PC-9 (cell line): Measurements from ENCODE around the gene ATP10A. TPM values are rescaled to one million over a fixed set of nuclear protein-coding genes. Genes with fewer than 3 reads are reported as not detected.

Source experiments
- BruUV-seq: library from RNA; stranded (reverse); fragments of 400-500 nt; replicated peaks from 2 replicates; lab custom pipeline; 2021; lab: Mats Ljungman, UMichigan
- CTCF ChIA-PET: fragments of 300-600 bp; sonication (Branson Sonifier 250); formaldehyde crosslinking; loops from one replicate; lab custom pipeline; 2022; ENCODE audit warnings: antibody characterized with exemption; lab: Charles Lee
- POLR2A ChIA-PET: fragments of 300-600 bp; sonication (Branson Sonifier 250); formaldehyde crosslinking; loops from one replicate; lab custom pipeline; 2022; ENCODE audit warnings: antibody characterized with exemption; ENCODE audit not compliant: unreplicated experiment; lab: Charles Lee
- DNase-seq, 2 experiments: peaks; one replicate each; pipeline versions ENCODE4 v3.0.0 to v3.0.0-alpha.2; 2015 to 2022; ENCODE audit warnings: mixed read lengths in 1 of 2
- H2AFZ ChIP-seq: fragments of 200-600 bp; sonication (generic); 2 replicates; pipeline ENCODE4 v1.8.1; 2017; ENCODE audit warnings: antibody characterized with exemption
- H3F3A ChIP-seq: fragments of 200-600 bp; sonication (generic); 2 replicates; pipeline ENCODE4 v1.8.1; 2017; ENCODE audit warnings: antibody characterized with exemption, mild to moderate bottlenecking, low read depth; ENCODE audit not compliant: insufficient read depth
- H3K27ac ChIP-seq: fragments of 200-600 bp; sonication (generic); 2 replicates; pipeline ENCODE4 v1.6.1; 2016; ENCODE audit warnings: mixed run types
- H3K27me3 ChIP-seq: fragments of 200-600 bp; sonication (generic); 2 replicates; pipeline ENCODE4 v1.6.1; 2016; ENCODE audit warnings: low read depth, mixed run types; ENCODE audit not compliant: insufficient read depth
- H3K36me3 ChIP-seq: fragments of 200-600 bp; sonication (generic); 2 replicates; pipeline ENCODE4 v1.6.1; 2016; ENCODE audit warnings: low read depth, mixed run types
- H3K4me1 ChIP-seq: fragments of 200-600 bp; sonication (generic); replicated peaks from 2 replicates; pipeline ENCODE4 v1.6.1; 2016; ENCODE audit warnings: mixed run types; ENCODE audit not compliant: insufficient read depth
- H3K4me2 ChIP-seq: fragments of 200-600 bp; sonication (generic); 2 replicates; pipeline ENCODE4 v1.6.1; 2017; ENCODE audit warnings: mixed run types
- H3K4me3 ChIP-seq: fragments of 200-600 bp; sonication (generic); 2 replicates; pipeline ENCODE4 v1.6.1; 2016; ENCODE audit warnings: mixed run types
- H3K79me2 ChIP-seq: fragments of 200-600 bp; sonication (generic); 2 replicates; pipeline ENCODE4 v1.6.1; 2017; ENCODE audit warnings: low read depth, mixed run types
- H3K9me2 ChIP-seq: fragments of 200-600 bp; sonication (generic); 2 replicates; pipeline ENCODE4 v1.8.1; 2017; ENCODE audit warnings: mild to moderate bottlenecking; ENCODE audit not compliant: insufficient read depth
- H3K9me3 ChIP-seq: fragments of 200-600 bp; sonication (generic); 2 replicates; pipeline ENCODE4 v1.8.1; 2016; ENCODE audit warnings: low read depth; ENCODE audit not compliant: insufficient read depth
- H4K20me1 ChIP-seq: fragments of 200-600 bp; sonication (generic); 2 replicates; pipeline ENCODE4 v1.8.1; 2017; ENCODE audit not compliant: insufficient read depth
- CTCF ChIP-seq: fragments of 200-600 bp; sonication (generic); conservative IDR thresholded peaks from 2 replicates; pipeline ENCODE4 v1.6.1; 2017; ENCODE audit warnings: mixed run types, antibody characterized with exemption, mild to moderate bottlenecking, moderate library complexity
- EZH2 ChIP-seq: fragments of 200-600 bp; sonication (generic); IDR thresholded peaks from 2 replicates; pipeline ENCODE4 v1.8.0; 2017; ENCODE audit warnings: antibody characterized with exemption, low read depth
- intact Hi-C: fragments of 100-400 bp; cut with micrococcal nuclease; formaldehyde crosslinking; loops from one replicate; pipeline ENCODE4 v1.10.0; 2022; ENCODE audit not compliant: unreplicated experiment
- total RNA-seq: library from RNA; stranded (reverse); gene quantifications from 2 replicates; pipeline ENCODE4 v1.2.3, GENCODE V29; 2021

Gene ATP10A
- total RNA-seq, 1 experiment from 2014 or later = not detected

GRCh38 chr15:25810631-25811091, 52.5 kb downstream of the ATP10A start:
- DNase-seq = no peak
- CTCF ChIA-PET = no interaction called here
- TF ChIP-seq EZH2 (no peak), CTCF (no peak)

GRCh38 chr15:25810154-25810553, 53.0 kb downstream of the ATP10A start:
- Histone ChIP-seq H3K4me2 (no peak overlapping the region), H3K4me1 (no peaks in the 10 kb centered on the region), H3K4me3 (no peak overlapping the region), H3K9me2 (no peaks in the 10 kb centered on the region), H3K27ac (no peak overlapping the region), H3K9me3 (no peaks in the 10 kb centered on the region), H3F3A (no peaks in the 10 kb centered on the region), H3K27me3 (peaks cover 20% of the 10 kb centered on the region), H3K79me2 (no peaks in the 10 kb centered on the region), H4K20me1 (no peaks in the 10 kb centered on the region), H2AFZ (no peak overlapping the region), H3K36me3 (no peaks in the 10 kb centered on the region)
- intact Hi-C loops = no loop called here
- no peak for TF ChIP-seq EZH2
- no peak for TF ChIP-seq CTCF
- DNase-seq = no peak
- ChIA-PET POLR2A (no interaction called here), CTCF (no interaction called here)
- BruUV-seq = no TSS peak

More at GRCh38 chr15:25810631-25811091, 52.5 kb downstream of the ATP10A start:
- Histone ChIP-seq H3F3A (no peaks in the 10 kb centered on the region), H3K36me3 (no peaks in the 10 kb centered on the region), H3K9me3 (no peaks in the 10 kb centered on the region), H3K27me3 (peaks cover 22% of the 10 kb centered on the region), H3K9me2 (no peaks in the 10 kb centered on the region), H3K4me1 (no peaks in the 10 kb centered on the region), H3K4me3 (no peak overlapping the region), H3K27ac (no peak overlapping the region), H3K4me2 (no peak overlapping the region), H4K20me1 (no peaks in the 10 kb centered on the region), H3K79me2 (no peaks in the 10 kb centered on the region), H2AFZ (no peak overlapping the region)
- POLR2A ChIA-PET = no interaction called here
- BruUV-seq = no TSS peak
- intact Hi-C loops = no loop called here

- no TSS peak for BruUV-seq
- CTCF ChIA-PET = no interaction called here
Observed at GRCh38 chr15:25807063-25807462, 56.1 kb downstream of the ATP10A start.

More at GRCh38 chr15:25807063-25807462, 56.1 kb downstream of the ATP10A start:
- TF ChIP-seq CTCF = no peak
- Histone ChIP-seq H3K9me3 (no peaks in the 10 kb centered on the region), H3K9me2 (no peaks in the 10 kb centered on the region), H3K79me2 (no peaks in the 10 kb centered on the region), H3K4me1 (no peaks in the 10 kb centered on the region), H3K27me3 (peaks cover 22% of the 10 kb centered on the region), H2AFZ (no peak overlapping the region), H3K4me2 (no peak overlapping the region), H4K20me1 (no peaks in the 10 kb centered on the region), H3K36me3 (no peaks in the 10 kb centered on the region), H3K27ac (no peak overlapping the region), H3F3A (no peaks in the 10 kb centered on the region), H3K4me3 (no peak overlapping the region)
- POLR2A ChIA-PET = no interaction called here
- no peak for DNase-seq
- intact Hi-C loops = no loop called here
